Measurements from ENCODE around the gene IL20. TPM values are rescaled to one million over a fixed set of nuclear protein-coding genes. Genes with fewer than 3 reads are reported as not detected.

Gene IL20
- polyA plus RNA-seq, 1 donor from 2014 or later: not detected

DNA sequence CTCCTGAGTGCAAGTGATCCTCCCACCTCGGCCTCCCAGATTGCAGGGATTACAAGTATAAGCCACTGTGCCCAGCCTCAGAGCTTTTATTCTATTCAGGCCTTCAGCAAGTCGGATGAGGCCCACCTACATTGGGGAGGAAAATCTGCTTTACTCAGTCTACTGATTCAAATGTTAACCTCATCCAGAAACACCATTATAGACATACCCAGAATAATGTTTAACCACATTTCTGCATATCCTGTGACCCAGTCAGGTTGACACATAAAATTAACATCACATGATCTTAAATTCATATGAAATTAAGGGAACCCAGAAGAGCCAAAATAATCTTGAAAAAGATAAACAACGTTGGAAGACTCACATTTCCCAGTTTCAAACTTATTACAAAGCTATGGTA, 14.9 kb downstream of the IL20 start:
- no peaks in the 10 kb centered on the region for H4K20me1 ChIP-seq (ENCODE audit: insufficient read depth)
- H3K36me3 ChIP-seq (ENCODE audit: insufficient read depth, low read length): no peaks in the 10 kb centered on the region

GRCh38 chr1:206882555-206882954, 17.1 kb downstream of the IL20 start:
- Histone ChIP-seq H3K9me3 (ENCODE audit: low read length) (no peaks in the 10 kb centered on the region), H3F3A (ENCODE audit: insufficient read depth, low read length, poor library complexity, severe bottlenecking) (no peaks in the 10 kb centered on the region), H3K36me3 (ENCODE audit: insufficient read depth, low read length) (no peaks in the 10 kb centered on the region), H3K79me2 (replicated peaks; ENCODE audit: insufficient read depth, low read length) (no peaks in the 10 kb centered on the region), H3K27ac (ENCODE audit: low read length) (no peak overlapping the region), H3K9ac (ENCODE audit: low read length) (no peak overlapping the region), H3K9me2 (ENCODE audit: insufficient read depth, low read length) (no peaks in the 10 kb centered on the region), H3K27me3 (ENCODE audit: insufficient read depth, low read depth, low read length) (no peaks in the 10 kb centered on the region), H2AFZ (ENCODE audit: low read depth, low read length) (no peak overlapping the region), H3K4me2 (ENCODE audit: low read length) (no peak overlapping the region), H3K4me3 (ENCODE audit: low read length) (no peak overlapping the region), H4K20me1 (ENCODE audit: insufficient read depth) (no peaks in the 10 kb centered on the region)
- no peak for TF ChIP-seq POLR2AphosphoS5 (IDR thresholded peaks at IDR 0.05)
- no peak for TF ChIP-seq TAF1 (IDR thresholded peaks at IDR 0.05; ENCODE audit: low read depth)
- TF ChIP-seq, protein P1, sequence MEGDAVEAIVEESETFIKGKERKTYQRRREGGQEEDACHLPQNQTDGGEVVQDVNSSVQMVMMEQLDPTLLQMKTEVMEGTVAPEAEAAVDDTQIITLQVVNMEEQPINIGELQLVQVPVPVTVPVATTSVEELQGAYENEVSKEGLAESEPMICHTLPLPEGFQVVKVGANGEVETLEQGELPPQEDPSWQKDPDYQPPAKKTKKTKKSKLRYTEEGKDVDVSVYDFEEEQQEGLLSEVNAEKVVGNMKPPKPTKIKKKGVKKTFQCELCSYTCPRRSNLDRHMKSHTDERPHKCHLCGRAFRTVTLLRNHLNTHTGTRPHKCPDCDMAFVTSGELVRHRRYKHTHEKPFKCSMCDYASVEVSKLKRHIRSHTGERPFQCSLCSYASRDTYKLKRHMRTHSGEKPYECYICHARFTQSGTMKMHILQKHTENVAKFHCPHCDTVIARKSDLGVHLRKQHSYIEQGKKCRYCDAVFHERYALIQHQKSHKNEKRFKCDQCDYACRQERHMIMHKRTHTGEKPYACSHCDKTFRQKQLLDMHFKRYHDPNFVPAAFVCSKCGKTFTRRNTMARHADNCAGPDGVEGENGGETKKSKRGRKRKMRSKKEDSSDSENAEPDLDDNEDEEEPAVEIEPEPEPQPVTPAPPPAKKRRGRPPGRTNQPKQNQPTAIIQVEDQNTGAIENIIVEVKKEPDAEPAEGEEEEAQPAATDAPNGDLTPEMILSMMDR (IDR thresholded peaks at IDR 0.05; ENCODE audit: poor library complexity, severe bottlenecking): no peak
- TF ChIP-seq EZH2 (IDR thresholded peaks at IDR 0.05; ENCODE audit: borderline replicate concordance, insufficient read depth, low read length, poor library complexity, severe bottlenecking): no peak
- TF ChIP-seq, protein P2, sequence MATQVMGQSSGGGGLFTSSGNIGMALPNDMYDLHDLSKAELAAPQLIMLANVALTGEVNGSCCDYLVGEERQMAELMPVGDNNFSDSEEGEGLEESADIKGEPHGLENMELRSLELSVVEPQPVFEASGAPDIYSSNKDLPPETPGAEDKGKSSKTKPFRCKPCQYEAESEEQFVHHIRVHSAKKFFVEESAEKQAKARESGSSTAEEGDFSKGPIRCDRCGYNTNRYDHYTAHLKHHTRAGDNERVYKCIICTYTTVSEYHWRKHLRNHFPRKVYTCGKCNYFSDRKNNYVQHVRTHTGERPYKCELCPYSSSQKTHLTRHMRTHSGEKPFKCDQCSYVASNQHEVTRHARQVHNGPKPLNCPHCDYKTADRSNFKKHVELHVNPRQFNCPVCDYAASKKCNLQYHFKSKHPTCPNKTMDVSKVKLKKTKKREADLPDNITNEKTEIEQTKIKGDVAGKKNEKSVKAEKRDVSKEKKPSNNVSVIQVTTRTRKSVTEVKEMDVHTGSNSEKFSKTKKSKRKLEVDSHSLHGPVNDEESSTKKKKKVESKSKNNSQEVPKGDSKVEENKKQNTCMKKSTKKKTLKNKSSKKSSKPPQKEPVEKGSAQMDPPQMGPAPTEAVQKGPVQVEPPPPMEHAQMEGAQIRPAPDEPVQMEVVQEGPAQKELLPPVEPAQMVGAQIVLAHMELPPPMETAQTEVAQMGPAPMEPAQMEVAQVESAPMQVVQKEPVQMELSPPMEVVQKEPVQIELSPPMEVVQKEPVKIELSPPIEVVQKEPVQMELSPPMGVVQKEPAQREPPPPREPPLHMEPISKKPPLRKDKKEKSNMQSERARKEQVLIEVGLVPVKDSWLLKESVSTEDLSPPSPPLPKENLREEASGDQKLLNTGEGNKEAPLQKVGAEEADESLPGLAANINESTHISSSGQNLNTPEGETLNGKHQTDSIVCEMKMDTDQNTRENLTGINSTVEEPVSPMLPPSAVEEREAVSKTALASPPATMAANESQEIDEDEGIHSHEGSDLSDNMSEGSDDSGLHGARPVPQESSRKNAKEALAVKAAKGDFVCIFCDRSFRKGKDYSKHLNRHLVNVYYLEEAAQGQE (IDR thresholded peaks at IDR 0.05; ENCODE audit: borderline replicate concordance): no peak
- no peak for TF ChIP-seq SMC3 (conservative IDR thresholded peaks at IDR 0.05; ENCODE audit: poor library complexity)
- no peak for TF ChIP-seq MXI1 (conservative IDR thresholded peaks at IDR 0.05; ENCODE audit: poor library complexity, severe bottlenecking)
- no peak for TF ChIP-seq RAD21 (conservative IDR thresholded peaks at IDR 0.05)
- no peak for TF ChIP-seq EP300 (conservative IDR thresholded peaks at IDR 0.05; ENCODE audit: poor library complexity, severe bottlenecking)

More for the DNA sequence above, 14.9 kb downstream of the IL20 start:
- no peak overlapping the region for H3K9ac ChIP-seq (ENCODE audit: low read length)
- no peaks in the 10 kb centered on the region for H3K27me3 ChIP-seq (ENCODE audit: insufficient read depth, low read depth, low read length)
- H3K4me3 ChIP-seq (ENCODE audit: low read length): no peak overlapping the region
- no peaks in the 10 kb centered on the region for H3K9me2 ChIP-seq (ENCODE audit: insufficient read depth, low read length)
- H3K79me2 ChIP-seq (replicated peaks; ENCODE audit: insufficient read depth, low read length): no peaks in the 10 kb centered on the region
- H2AFZ ChIP-seq (ENCODE audit: low read depth, low read length): no peak overlapping the region
- H3K27ac ChIP-seq (ENCODE audit: low read length): no peak overlapping the region
- H3F3A ChIP-seq (ENCODE audit: insufficient read depth, low read length, poor library complexity, severe bottlenecking): no peaks in the 10 kb centered on the region
- no peak for TF ChIP-seq SMC3 (conservative IDR thresholded peaks at IDR 0.05; ENCODE audit: poor library complexity)
- no peak for TF ChIP-seq RAD21 (conservative IDR thresholded peaks at IDR 0.05)
- TF ChIP-seq POLR2AphosphoS5 (IDR thresholded peaks at IDR 0.05): no peak
- TF ChIP-seq, protein P1 (IDR thresholded peaks at IDR 0.05; ENCODE audit: poor library complexity, severe bottlenecking): no peak
- TF ChIP-seq, protein P2 (IDR thresholded peaks at IDR 0.05; ENCODE audit: borderline replicate concordance): no peak
- TF ChIP-seq EZH2 (IDR thresholded peaks at IDR 0.05; ENCODE audit: borderline replicate concordance, insufficient read depth, low read length, poor library complexity, severe bottlenecking): no peak
- TF ChIP-seq EP300 (conservative IDR thresholded peaks at IDR 0.05; ENCODE audit: poor library complexity, severe bottlenecking): no peak
- no peak for TF ChIP-seq MXI1 (conservative IDR thresholded peaks at IDR 0.05; ENCODE audit: poor library complexity, severe bottlenecking)
- TF ChIP-seq TAF1 (IDR thresholded peaks at IDR 0.05; ENCODE audit: low read depth): no peak
- H3K4me2 ChIP-seq (ENCODE audit: low read length): no peak overlapping the region
- H3K9me3 ChIP-seq (ENCODE audit: low read length): no peaks in the 10 kb centered on the region
